Umbilical cord (tissue), 2 donors: ENCODE results near the gene ZSCAN10. TPM values are rescaled to one million over a fixed set of nuclear protein-coding genes. Genes with fewer than 3 reads are reported as not detected.
"Not testable (repeated sequence)": the region's sequence is repeated elsewhere in the genome, so short reads cannot be mapped to it uniquely, and the experiment has no call there.

ENCODE experiments used
- DNase-seq: peaks from one replicate; pipeline ENCODE4 v3.0.0-alpha.2; 2015; ENCODE audit warnings: low spot score
- total RNA-seq: library from RNA; depleted of rRNA; stranded (reverse); fragments of >200 nt; gene quantifications from one replicate; pipeline ENCODE4 v1.2.3, GENCODE V29; 2014; ENCODE audit warnings: low replicate concordance; ENCODE audit not compliant: insufficient read depth

ZSCAN10 gene
- total RNA-seq, 1 donor from 2014 or later: not detected

DNA sequence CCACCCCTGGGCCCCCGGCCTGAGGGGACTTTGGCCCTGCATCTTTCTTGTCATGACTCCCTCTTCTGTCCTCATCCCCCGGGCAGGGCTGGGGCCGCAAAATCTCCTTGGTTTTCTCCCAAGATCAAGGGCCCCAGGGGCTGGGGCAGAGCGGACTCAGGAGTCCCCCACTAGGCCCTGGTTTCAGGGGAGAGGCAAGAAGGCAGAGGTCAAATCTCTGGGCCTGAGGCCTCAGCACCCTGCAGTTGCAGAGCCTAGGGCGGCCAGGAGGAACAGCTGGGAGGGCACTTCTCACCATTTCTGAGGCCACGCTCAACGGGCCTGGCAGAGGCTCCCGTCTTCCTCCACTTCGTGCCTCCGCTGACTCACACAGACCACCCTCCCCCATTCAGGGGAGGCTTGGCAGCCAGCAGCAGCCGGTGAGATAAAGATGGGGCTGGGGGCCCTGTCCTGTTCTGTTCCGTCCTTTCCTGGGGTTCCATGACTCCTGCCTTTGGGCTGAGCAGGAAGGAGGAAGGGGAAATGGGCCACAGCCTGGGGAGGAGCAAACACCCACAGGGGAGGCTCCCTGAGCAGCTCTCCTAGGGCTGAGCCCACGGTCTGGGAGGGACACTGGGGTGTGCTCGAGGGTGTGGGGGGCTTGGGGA is 12.4 kb downstream of the ZSCAN10 start:
- DNase-seq: no peak

- no peak for DNase-seq
Observed at GRCh38 chr16:3085868-3086595, 13.1 kb downstream of the ZSCAN10 start.

GRCh38 chr16:3084969-3085670 is 14.0 kb downstream of the ZSCAN10 start:
- DNase-seq: no peak

DNA sequence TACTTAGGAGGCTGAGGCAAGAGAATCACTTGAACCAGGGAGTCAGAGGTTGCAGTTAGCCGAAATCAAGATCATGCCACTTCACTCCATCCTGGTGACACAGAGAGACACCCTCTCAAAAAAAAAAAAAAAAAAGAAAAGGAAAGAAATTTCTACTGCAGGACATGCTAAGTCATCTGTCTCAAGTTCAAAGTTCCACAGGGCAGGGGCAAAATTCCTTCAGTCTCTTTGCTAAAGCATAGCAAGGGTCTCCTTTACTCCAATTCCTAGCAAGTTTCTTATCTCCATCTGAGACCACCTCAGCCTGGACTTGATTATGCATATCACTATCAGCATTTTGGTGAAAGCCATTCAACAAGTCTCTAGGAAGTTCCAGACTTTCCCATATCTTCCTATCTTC is 14.6 kb downstream of the ZSCAN10 start:
- DNase-seq: no peak

DNA sequence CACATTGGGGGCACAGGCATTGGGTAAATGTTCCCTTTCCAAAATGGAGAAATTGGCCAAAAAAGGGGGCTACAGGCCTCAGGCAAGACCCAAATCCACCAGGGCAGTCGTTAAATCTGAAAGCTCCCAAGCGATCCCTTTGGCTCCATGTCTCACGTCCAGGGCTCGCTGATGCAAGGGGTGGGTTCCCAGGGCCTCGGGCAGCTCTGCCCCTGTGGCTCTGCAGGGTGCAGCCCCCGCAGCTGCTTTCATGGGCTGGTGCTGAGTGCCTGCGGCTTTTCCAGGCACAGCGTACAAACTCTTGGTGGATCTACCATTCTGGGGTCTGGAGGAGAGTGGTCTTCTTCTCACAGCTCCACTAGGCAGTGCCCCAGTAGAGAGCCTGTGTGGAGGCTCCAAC is 15.7 kb downstream of the ZSCAN10 start:
- DNase-seq: not testable (repeated sequence)

DNA sequence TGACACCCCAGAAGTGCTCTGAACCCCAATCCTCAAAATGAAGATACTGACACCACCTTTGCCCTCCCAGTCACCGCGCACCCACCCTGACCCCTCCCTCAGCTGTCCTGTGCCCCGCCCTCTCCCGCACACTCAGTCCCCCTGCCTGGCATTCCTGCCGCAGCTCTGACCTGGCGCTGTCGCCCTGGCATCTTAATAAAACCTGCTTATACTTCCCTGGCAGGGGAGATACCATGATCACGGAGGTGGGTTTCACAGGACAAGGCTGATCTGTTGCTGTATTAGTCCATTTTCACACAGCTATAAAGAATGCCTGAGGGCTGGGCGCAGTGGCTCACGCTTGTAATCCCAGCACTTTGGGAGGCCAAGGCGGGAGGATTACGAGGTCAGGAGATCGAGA is 17.1 kb downstream of the ZSCAN10 start:
- DNase-seq: not testable (repeated sequence)

DNA sequence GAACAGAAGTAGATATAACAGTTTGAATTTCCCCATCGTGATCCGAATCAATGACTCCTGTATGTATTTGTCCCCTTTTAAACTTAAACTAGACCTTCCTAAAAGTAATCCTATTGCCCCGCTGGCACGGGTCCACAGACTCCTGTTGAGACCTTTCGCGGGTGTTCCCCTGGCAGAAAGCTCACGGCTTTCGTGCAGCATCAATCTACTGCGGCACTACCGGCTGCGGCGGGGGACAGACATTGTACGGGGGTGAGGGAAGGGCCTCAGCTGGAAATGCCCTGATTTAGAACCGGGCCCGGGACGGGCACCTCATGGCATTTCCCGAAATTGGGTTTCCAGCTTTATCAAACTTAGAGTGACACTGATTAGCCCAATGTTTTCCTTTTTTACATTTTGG is 19.1 kb downstream of the ZSCAN10 start:
- no peak for DNase-seq

DNA sequence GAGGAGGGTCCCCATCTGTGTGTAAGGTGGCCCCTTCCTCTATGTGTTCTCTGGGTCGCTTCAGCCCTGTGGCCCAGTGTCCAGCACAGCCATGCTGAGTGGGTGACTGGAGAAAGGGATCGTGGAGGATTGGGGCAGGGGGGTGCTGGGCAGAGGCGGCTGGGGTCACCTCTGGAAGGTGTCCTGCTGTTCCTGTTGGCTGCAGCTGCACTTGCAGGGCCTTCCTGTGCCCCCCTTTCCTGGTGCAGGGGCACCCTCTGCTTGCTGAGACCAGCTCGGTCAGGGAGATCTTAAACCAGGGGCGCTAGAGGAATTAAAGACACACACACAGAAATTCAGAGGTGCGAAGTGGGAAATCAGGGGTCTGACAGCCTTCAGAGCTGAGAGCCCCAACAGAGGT is 22.5 kb downstream of the ZSCAN10 start:
- DNase-seq: no peak

DNA sequence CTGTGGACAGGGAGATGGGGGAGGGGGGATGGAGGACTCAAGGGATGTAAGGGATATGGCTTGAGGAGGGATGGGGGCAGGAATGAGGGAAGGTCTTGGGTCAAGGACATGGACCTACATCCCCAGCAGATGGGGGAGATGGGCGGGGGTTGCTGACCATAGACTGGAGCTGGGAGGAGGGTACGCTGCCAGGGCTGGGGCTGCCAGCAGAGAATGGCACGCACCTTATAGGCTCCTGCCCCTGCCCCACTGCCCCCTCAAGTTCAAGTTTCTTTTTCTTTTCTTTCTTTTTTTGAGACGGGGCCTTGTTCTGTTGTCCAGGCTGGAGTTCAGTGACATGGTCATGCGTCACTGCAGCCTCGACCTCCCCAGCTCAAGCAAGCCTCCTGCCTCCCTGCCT is 23.1 kb downstream of the ZSCAN10 start:
- DNase-seq: not testable (repeated sequence)

DNA sequence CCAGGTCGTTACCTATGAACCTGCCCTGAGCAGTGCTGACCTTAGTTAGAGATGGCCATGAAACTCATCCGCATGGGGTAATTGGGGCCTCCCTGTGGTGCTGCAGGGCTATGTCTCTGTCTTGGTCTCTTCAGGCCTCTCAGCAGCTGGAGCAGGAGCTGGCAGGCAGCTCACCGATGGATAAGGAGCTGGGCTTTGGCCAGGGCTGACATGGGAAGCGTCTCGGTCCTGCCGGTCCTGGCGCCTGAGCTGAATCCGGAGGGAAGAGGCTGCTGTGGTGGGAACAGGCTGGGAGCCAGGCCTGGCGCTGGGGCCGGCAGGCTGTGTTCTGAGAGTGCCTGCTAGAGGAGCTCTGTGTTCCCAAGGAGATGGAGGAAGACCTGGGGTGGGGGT is 23.6 kb downstream of the ZSCAN10 start:
- DNase-seq: peak; percentile 69

GRCh38 chr16:3074860-3075522 is 24.1 kb downstream of the ZSCAN10 start:
- no peak for DNase-seq

DNA sequence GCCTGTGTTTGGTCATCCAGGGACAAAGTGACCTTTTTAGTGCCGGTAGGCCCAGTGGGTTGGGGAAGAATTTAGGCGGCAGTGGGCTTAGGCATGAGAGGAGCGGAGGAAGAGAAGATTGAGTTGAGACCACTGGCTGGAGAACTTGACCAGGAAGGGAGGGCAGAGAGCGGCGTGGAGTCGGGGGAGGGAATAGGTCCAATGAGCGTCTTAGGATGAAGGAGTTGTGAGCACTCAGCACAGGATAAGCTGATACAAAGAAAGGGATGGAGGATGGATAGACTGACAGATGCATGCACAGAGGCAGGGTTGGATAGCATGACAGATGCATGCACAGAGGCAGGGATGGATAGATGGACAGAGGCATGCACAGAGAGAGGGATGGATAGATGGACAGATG is 25.6 kb downstream of the ZSCAN10 start:
- no peak for DNase-seq

- not testable (repeated sequence) for DNase-seq
Observed at GRCh38 chr16:3072576-3073263, 26.4 kb downstream of the ZSCAN10 start.

DNA sequence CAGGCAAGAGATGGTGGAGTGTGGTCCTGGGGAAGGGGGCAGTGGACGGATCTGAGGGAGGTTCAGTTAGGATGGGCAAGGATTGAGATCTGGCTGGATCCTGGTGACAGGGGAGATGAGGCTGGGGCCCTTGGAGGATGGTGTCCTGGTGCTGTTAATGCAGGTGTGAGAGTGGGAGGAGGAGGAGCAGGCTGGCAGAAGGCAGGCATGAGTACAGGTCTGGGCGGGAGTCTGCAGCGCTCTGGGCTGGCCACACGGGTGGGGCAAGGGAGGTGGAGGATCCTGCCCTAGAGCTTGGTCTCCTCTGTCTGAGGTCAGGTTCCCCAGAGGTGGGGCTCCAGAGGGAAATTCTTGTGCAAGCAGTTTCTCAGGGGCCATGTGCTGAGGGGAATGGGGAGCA is 26.9 kb downstream of the ZSCAN10 start:
- not testable (repeated sequence) for DNase-seq

DNA sequence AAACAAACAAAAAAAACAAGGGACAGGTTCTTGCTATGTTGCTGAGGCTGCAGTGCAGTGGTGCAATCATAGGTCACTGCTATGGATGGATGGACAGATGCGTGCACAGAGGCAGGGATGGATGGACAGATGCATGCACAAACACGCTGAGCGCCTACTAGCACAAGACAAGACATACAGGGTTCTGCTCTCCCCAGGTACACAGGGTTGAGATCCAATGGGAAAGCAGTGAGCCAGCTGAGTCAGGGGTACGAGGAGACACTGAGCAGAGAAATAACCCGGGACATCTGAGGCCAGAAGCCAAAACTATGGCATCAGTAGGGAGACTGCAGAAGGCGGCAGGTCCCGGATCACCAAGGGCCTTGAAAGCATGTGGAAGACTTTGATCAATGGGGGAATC is 27.4 kb downstream of the ZSCAN10 start:
- DNase-seq: no peak

- DNase-seq: no peak
Observed at GRCh38 chr16:3070608-3071111, 28.4 kb downstream of the ZSCAN10 start.

GRCh38 chr16:3069146-3069545 is 29.9 kb downstream of the ZSCAN10 start:
- DNase-seq: not testable (repeated sequence)

GRCh38 chr16:3068487-3068886 is 30.6 kb downstream of the ZSCAN10 start:
- no peak for DNase-seq

- no peak for DNase-seq
Observed at GRCh38 chr16:3066440-3066748, 32.7 kb downstream of the ZSCAN10 start.

DNA sequence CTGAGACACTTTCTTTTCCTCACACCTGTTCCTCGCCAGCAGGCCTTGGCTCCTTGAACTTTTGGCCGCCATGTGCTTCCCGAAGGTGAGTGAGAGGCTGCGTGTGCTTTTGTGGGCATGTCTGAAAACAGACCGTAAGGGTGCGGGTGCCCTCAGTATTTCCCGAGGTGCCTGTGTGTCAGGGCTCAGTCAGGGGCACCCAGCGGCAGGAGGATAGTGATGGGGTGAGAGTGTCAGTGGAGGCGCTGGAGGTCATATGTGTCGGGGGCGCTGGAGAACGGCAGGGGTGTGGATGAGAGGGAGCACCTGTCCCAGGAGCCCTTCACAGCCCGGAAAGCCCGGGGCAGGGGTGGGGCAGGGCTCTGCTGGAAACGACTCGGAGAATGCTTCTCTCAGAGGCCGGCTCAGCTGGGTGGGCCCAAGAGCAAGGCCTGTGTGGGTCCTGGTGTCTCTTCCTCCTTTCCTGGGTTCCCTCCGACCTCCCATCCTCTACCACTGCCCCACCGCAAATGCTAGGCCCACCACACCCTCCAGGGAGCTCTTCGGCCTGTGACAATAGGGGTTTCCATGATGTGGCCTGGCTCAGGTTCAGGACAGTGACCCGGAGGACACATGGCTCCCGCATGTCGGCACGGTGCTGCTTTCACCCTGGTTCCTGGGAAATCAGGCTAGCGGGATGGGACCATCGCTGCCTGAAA is 33.2 kb downstream of the ZSCAN10 start:
- DNase-seq: no peak
